A549 (cell line): ENCODE results near the gene NTHL1.

ENCODE experiments used
- CEBPB ChIP-seq, 2 experiments: fragments of >200 bp in 1 of 2; sonication (Bioruptor Twin) in 1 of 2; formaldehyde crosslinking in 1 of 2; IDR thresholded peaks; 2 replicates each; pipeline ENCODE4 v1.6.1; 2012 to 2016
- EP300 ChIP-seq, 2 experiments: fragments of >200 bp; sonication (Bioruptor Twin); formaldehyde crosslinking; IDR thresholded peaks; 2 replicates in 1 of 2; 3 replicates in 1 of 2; pipeline ENCODE4 v1.6.1; 2016 to 2017
- JUN ChIP-seq, 2 experiments: fragments of >200 bp; sonication (Bioruptor Twin); formaldehyde crosslinking; IDR thresholded peaks; 2 replicates in 1 of 2; 3 replicates in 1 of 2; pipeline ENCODE4 v1.6.1; 2016 to 2017
- POLR2A ChIP-seq: IDR thresholded peaks from 2 replicates; pipeline ENCODE4 v1.6.1; 2012; ENCODE audit warnings: mild to moderate bottlenecking, low read length
- TF ChIP-seq, protein P1 (sequence below): fragments of >200 bp; sonication (Bioruptor Twin); formaldehyde crosslinking; IDR thresholded peaks from 3 replicates; pipeline ENCODE4 v1.5.1; 2016

DNA sequence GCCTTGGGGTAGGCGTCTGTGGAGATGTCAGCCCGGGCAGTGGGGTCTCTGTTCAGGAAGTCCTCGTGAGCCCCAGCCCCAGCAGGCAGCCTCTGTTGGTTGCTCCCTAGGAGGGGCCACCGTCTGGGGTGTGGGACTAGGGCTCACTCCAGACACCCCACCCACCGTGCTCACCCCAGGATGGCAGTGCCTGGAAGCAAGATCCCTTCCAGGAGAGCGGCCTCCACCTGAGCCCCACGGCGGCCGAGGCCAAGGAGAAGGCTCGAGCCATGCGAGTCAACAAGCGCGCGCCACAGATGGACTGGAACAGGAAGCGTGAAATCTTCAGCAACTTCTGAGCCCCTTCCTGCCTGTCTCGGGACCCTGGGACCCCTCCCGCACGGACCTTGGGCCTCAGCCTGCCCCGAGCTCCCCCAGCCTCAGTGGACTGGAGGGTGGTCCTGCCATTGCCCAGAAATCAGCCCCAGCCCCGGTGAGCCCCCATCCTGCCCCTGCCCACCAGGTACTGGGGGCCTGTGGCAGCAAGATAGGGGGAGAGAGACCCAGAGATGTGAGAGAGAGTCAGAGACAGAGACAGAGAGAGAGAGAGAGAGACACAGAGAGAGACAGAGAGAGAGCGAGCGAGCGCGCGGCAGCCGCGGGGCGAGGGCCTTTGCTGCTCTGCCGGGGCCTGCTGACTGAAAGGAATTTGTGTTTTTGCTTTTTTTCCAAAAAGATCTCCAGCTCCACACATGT, 9.8 kb downstream of the NTHL1 start:
- TF ChIP-seq, protein P1, sequence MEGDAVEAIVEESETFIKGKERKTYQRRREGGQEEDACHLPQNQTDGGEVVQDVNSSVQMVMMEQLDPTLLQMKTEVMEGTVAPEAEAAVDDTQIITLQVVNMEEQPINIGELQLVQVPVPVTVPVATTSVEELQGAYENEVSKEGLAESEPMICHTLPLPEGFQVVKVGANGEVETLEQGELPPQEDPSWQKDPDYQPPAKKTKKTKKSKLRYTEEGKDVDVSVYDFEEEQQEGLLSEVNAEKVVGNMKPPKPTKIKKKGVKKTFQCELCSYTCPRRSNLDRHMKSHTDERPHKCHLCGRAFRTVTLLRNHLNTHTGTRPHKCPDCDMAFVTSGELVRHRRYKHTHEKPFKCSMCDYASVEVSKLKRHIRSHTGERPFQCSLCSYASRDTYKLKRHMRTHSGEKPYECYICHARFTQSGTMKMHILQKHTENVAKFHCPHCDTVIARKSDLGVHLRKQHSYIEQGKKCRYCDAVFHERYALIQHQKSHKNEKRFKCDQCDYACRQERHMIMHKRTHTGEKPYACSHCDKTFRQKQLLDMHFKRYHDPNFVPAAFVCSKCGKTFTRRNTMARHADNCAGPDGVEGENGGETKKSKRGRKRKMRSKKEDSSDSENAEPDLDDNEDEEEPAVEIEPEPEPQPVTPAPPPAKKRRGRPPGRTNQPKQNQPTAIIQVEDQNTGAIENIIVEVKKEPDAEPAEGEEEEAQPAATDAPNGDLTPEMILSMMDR = no peak
- TF ChIP-seq POLR2A = no peak
- TF ChIP-seq CEBPB (IDR thresholded peaks at IDR 0.05) = no peak
- no peak for TF ChIP-seq JUN (IDR thresholded peaks at IDR 0.05)
- no peak for TF ChIP-seq EP300 (IDR thresholded peaks at IDR 0.05)
